Suprapubic skin (tissue), 4 donors: ENCODE results near the gene ZNF385A.

Source experiments
- CTCF ChIP-seq, 2 donors: fragments of 200-600 bp in 1 of 2; fragments of 450-650 bp in 1 of 2; sonication (generic) in 1 of 2; IDR thresholded peaks; one replicate each; pipeline ENCODE4 v1.5.1; 2016 to 2019; ENCODE audit warnings: antibody characterized with exemption in 2 of 2, mild to moderate bottlenecking in 1 of 2, moderate library complexity in 1 of 2
- POLR2A ChIP-seq, 2 donors: fragments of 450-650 bp; IDR thresholded peaks; one replicate each; pipeline ENCODE4 v1.6.1; 2017; ENCODE audit warnings: antibody characterized with exemption in 2 of 2, mild to moderate bottlenecking in 2 of 2, moderate library complexity in 2 of 2
- POLR2AphosphoS5 ChIP-seq, 3 donors: sonication (generic); formaldehyde crosslinking; IDR thresholded peaks; one replicate each; pipeline ENCODE4 v1.6.1; 2017; ENCODE audit warnings: antibody characterized with exemption in 3 of 3

GRCh38 chr12:54357506-54358190, 26.9 kb downstream of the ZNF385A start:
- no peak for TF ChIP-seq CTCF (IDR thresholded peaks at IDR 0.05)
- no peak for TF ChIP-seq POLR2A (IDR thresholded peaks at IDR 0.05)
- TF ChIP-seq POLR2AphosphoS5 (IDR thresholded peaks at IDR 0.05): no peak
